Measurements from ENCODE around the gene OSTF1.

- TF ChIP-seq, protein P1, sequence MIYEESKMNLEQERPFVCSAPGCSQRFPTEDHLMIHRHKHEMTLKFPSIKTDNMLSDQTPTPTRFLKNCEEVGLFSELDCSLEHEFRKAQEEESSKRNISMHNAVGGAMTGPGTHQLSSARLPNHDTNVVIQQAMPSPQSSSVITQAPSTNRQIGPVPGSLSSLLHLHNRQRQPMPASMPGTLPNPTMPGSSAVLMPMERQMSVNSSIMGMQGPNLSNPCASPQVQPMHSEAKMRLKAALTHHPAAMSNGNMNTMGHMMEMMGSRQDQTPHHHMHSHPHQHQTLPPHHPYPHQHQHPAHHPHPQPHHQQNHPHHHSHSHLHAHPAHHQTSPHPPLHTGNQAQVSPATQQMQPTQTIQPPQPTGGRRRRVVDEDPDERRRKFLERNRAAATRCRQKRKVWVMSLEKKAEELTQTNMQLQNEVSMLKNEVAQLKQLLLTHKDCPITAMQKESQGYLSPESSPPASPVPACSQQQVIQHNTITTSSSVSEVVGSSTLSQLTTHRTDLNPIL (CRISPR knock-in tag; IDR thresholded peaks at IDR 0.05; ENCODE audit: low read depth): no peak
- no peak for TF ChIP-seq PATZ1 (CRISPR knock-in tag; IDR thresholded peaks at IDR 0.05; ENCODE audit: borderline replicate concordance)
Measured at GRCh38 chr9:75130172-75130571, 41.9 kb downstream of the OSTF1 start.
